Myocyte (in vitro differentiated cells): Measurements from ENCODE around the gene CYSRT1. TPM values are rescaled to one million over a fixed set of nuclear protein-coding genes. Genes with fewer than 3 reads are reported as not detected.

ENCODE experiments used
- DNase-seq: peaks from one replicate; pipeline ENCODE4 v3.0.0-alpha.2; 2012; ENCODE audit warnings: low read depth
- total RNA-seq: library from RNA; depleted of rRNA; stranded (reverse); fragments of >200 nt; gene quantifications from 2 replicates; pipeline ENCODE4 v1.2.3, GENCODE V29; 2014

CYSRT1 gene
- total RNA-seq, 1 donor from 2014 or later: 2.0 TPM

- DNase-seq: peak; percentile 86
Observed at GRCh38 chr9:137205126-137206069, 19.6 kb upstream of the CYSRT1 start, which contains the start of the genes NDOR1 and TMEM203. NDOR1 (plus strand) TSS chr9:137205700; CDS start chr9:137205778, 78 bp downstream. TMEM203 (minus strand) TSS chr9:137205648; CDS start chr9:137205414, 234 bp downstream.

- DNase-seq: no peak
Observed at GRCh38 chr9:137206602-137207001, 18.4 kb upstream of the CYSRT1 start.

GRCh38 chr9:137211532-137211931 lies 13.4 kb upstream of the CYSRT1 start:
- no peak for DNase-seq

- no peak for DNase-seq
Observed at GRCh38 chr9:137212520-137212919, 12.5 kb upstream of the CYSRT1 start.

- DNase-seq: no peak
Observed at GRCh38 chr9:137213160-137214060, 11.6 kb upstream of the CYSRT1 start.

GRCh38 chr9:137214620-137215019 lies 10.4 kb upstream of the CYSRT1 start:
- no peak for DNase-seq

GRCh38 chr9:137215196-137215986 lies 9.6 kb upstream of the CYSRT1 start:
- DNase-seq: no peak

- DNase-seq: no peak
Observed at GRCh38 chr9:137216188-137216965, 8.6 kb upstream of the CYSRT1 start.

GRCh38 chr9:137217276-137218211 lies 7.4 kb upstream of the CYSRT1 start:
- no peak for DNase-seq

- DNase-seq: no peak
Observed at GRCh38 chr9:137218212-137218753, 6.7 kb upstream of the CYSRT1 start.

- no peak for DNase-seq
Observed at GRCh38 chr9:137218754-137219271, 6.2 kb upstream of the CYSRT1 start.

GRCh38 chr9:137219757-137220316 lies 5.1 kb upstream of the CYSRT1 start:
- DNase-seq: no peak

- DNase-seq: no peak
Observed at GRCh38 chr9:137220317-137221094, 4.5 kb upstream of the CYSRT1 start.

GRCh38 chr9:137221095-137221505 lies 3.9 kb upstream of the CYSRT1 start:
- no peak for DNase-seq

- DNase-seq: no peak
Observed at GRCh38 chr9:137221506-137222111, 3.4 kb upstream of the CYSRT1 start.

GRCh38 chr9:137222190-137223077 lies 2.5 kb upstream of the CYSRT1 start, which contains the start of gene RNF208:
RNF208 (minus strand) TSS chr9:137222240; CDS start chr9:137221212, 1,028 bp downstream.
- DNase-seq: peak; percentile 7
